Trophoblast cell (in vitro differentiated cells and primary cell): ENCODE measurements around the gene TMEM181.

Experiments
- DNase-seq, 2 donors: peaks; one replicate each; pipeline ENCODE4 v3.0.0-alpha.2; 2016
- H2AFZ ChIP-seq: 2 replicates; pipeline ENCODE4 v1.6.1; 2013; ENCODE audit warnings: low read length, moderate library complexity, mild to moderate bottlenecking; ENCODE audit not compliant: insufficient read depth, poor library complexity
- H2AK5ac ChIP-seq: 2 replicates; pipeline ENCODE4 v1.6.1; 2013; ENCODE audit warnings: mild to moderate bottlenecking, low read length
- H2BK120ac ChIP-seq: 2 replicates; pipeline ENCODE4 v1.6.1; 2013; ENCODE audit warnings: low read length, mild to moderate bottlenecking, moderate library complexity; ENCODE audit not compliant: insufficient read depth, poor library complexity
- H2BK12ac ChIP-seq: 2 replicates; pipeline ENCODE4 v1.6.1; 2013; ENCODE audit warnings: mild to moderate bottlenecking, low read length, moderate library complexity
- H2BK5ac ChIP-seq: 2 replicates; pipeline ENCODE4 v1.6.1; 2013; ENCODE audit warnings: low read length, low read depth, moderate library complexity, mild to moderate bottlenecking; ENCODE audit not compliant: poor library complexity
- H3K14ac ChIP-seq: 2 replicates; pipeline ENCODE4 v1.6.1; 2013; ENCODE audit warnings: mild to moderate bottlenecking, low read length
- H3K18ac ChIP-seq: 2 replicates; pipeline ENCODE4 v1.6.1; 2013; ENCODE audit warnings: mild to moderate bottlenecking, low read length
- H3K23ac ChIP-seq: 2 replicates; pipeline ENCODE4 v1.6.1; 2013; ENCODE audit warnings: low read length
- H3K27ac ChIP-seq: 2 replicates; pipeline ENCODE4 v1.5.1; 2013; ENCODE audit warnings: low read depth, mild to moderate bottlenecking, inconsistent platforms, low read length, moderate library complexity
- H3K27me3 ChIP-seq: 2 replicates; pipeline ENCODE4 v1.6.1; 2013; ENCODE audit warnings: inconsistent platforms, mild to moderate bottlenecking, low read length, moderate library complexity; ENCODE audit not compliant: insufficient read depth
- H3K36me3 ChIP-seq, 2 experiments: 1 replicate in 1 of 2; 2 replicates in 1 of 2; pipeline ENCODE4 v1.6.1; 2013; ENCODE audit warnings: low read length in 2 of 2, mild to moderate bottlenecking in 2 of 2, moderate library complexity in 1 of 2; ENCODE audit not compliant: insufficient read depth in 2 of 2, control insufficient read depth in 1 of 2
- H3K4ac ChIP-seq: 2 replicates; pipeline ENCODE4 v1.6.1; 2013; ENCODE audit warnings: low read depth, mild to moderate bottlenecking, low read length, moderate library complexity
- H3K4me1 ChIP-seq, 2 experiments: 1 replicate in 1 of 2; 2 replicates in 1 of 2; pipeline ENCODE4 v1.6.1; 2013; ENCODE audit warnings: low read length in 2 of 2, mild to moderate bottlenecking in 2 of 2, moderate library complexity in 1 of 2; ENCODE audit not compliant: insufficient read depth in 2 of 2, control insufficient read depth in 1 of 2
- H3K4me2 ChIP-seq: 2 replicates; pipeline ENCODE4 v1.6.1; 2013; ENCODE audit warnings: inconsistent platforms, mild to moderate bottlenecking, low read length, moderate library complexity
- H3K4me3 ChIP-seq: 2 replicates; pipeline ENCODE4 v1.5.1; 2013; ENCODE audit warnings: mild to moderate bottlenecking, low read depth, low read length, inconsistent platforms
- H3K79me1 ChIP-seq: one replicate; pipeline ENCODE4 v1.6.1; 2013; ENCODE audit warnings: low read length
- H3K79me2 ChIP-seq: 2 replicates; pipeline ENCODE4 v1.6.1; 2013; ENCODE audit warnings: low read length, mild to moderate bottlenecking; ENCODE audit not compliant: control insufficient read depth, insufficient read depth, poor library complexity
- H3K9ac ChIP-seq: 2 replicates; pipeline ENCODE4 v1.6.1; 2013; ENCODE audit warnings: mild to moderate bottlenecking, low read length
- H3K9me3 ChIP-seq: 2 replicates; pipeline ENCODE4 v1.6.1; 2013; ENCODE audit warnings: low read depth, mild to moderate bottlenecking, control low read depth, inconsistent platforms, low read length; ENCODE audit not compliant: insufficient read depth
- H4K12ac ChIP-seq: 2 replicates; pipeline ENCODE4 v1.6.1; 2013; ENCODE audit warnings: low read depth, mild to moderate bottlenecking, low read length, moderate library complexity
- H4K8ac ChIP-seq: 2 replicates; pipeline ENCODE4 v1.6.1; 2013; ENCODE audit warnings: low read depth, mild to moderate bottlenecking, low read length, moderate library complexity
- H4K91ac ChIP-seq: one replicate; pipeline ENCODE4 v1.6.1; 2013; ENCODE audit warnings: low read depth, mild to moderate bottlenecking, low read length, moderate library complexity
- WGBS: extraction: QIAGEN DNeasy Blood & Tissue Kit; methylation state at CpG from one replicate; pipeline ENCODE4 v1.1.7; 2013; ENCODE audit warnings: missing lambda C conversion rate; ENCODE audit not compliant: insufficient read length, insufficient coverage; ENCODE audit errors: extremely low coverage; 5-methylcytosine and 5-hydroxymethylcytosine counted together

TMEM181 gene

GRCh38 chr6:158645064-158646022 lies 85.5 kb downstream of the TMEM181 start:
- H4K12ac ChIP-seq: peak overlapping the region; percentile 44
- H3K4me2 ChIP-seq: peak overlapping the region; percentile 84
- H3K4me1 ChIP-seq: peaks cover 16 to 34% of the 10 kb centered on the region in 2 experiments
- H3K9me3 ChIP-seq: no peaks in the 10 kb centered on the region
- H3K18ac ChIP-seq: peak overlapping the region; percentile 89
- H4K91ac ChIP-seq: peak overlapping the region; percentile 73
- H3K79me2 ChIP-seq: peaks cover 14% of the 10 kb centered on the region
- peak overlapping the region; percentile 79 for H2AFZ ChIP-seq
- H3K4me3 ChIP-seq: peak overlapping the region; percentile 68
- peak overlapping the region; percentile 85 for H2AK5ac ChIP-seq
- H3K9ac ChIP-seq: no peak overlapping the region
- peaks cover 15% of the 10 kb centered on the region for H3K79me1 ChIP-seq
- H2BK5ac ChIP-seq: peak overlapping the region; percentile 65
- peak overlapping the region; percentile 53 for H3K27ac ChIP-seq
- H2BK12ac ChIP-seq: peak overlapping the region; percentile 75
- peak; percentile 69 to 89 for DNase-seq
- no peaks in the 10 kb centered on the region for H3K27me3 ChIP-seq
- H2BK120ac ChIP-seq: peak overlapping the region; percentile 84
- peak overlapping the region; percentile 25 for H3K4ac ChIP-seq
- H3K23ac ChIP-seq: no peak overlapping the region
- H4K8ac ChIP-seq: peak overlapping the region; percentile 81
- peak overlapping the region; percentile 82 for H3K14ac ChIP-seq
- no CpG with 5 or more reads among the region's 21 CpGs for WGBS
- peaks cover 0 to 3% of the 10 kb centered on the region in 2 experiments for H3K36me3 ChIP-seq

GRCh38 chr6:158646023-158646910 lies 86.4 kb downstream of the TMEM181 start:
- Histone ChIP-seq H3K79me2 (peaks cover 14% of the 10 kb centered on the region), H3K23ac (no peak overlapping the region), H3K36me3 (no peaks in the 10 kb centered on the region), H2BK5ac (peak overlapping the region; percentile 32), H3K4ac (no peak overlapping the region), H4K12ac (no peak overlapping the region), H3K4me3 (no peak overlapping the region), H3K27me3 (no peaks in the 10 kb centered on the region), H3K9ac (peak overlapping the region; percentile 7), H3K14ac (no peak overlapping the region), H4K8ac (no peak overlapping the region), H3K27ac (peak overlapping the region; percentile 69), H2BK120ac (peak overlapping the region; percentile 2), H3K18ac (no peak overlapping the region), H3K79me1 (peaks cover 15% of the 10 kb centered on the region), H4K91ac (peak overlapping the region; percentile 61), H3K9me3 (no peaks in the 10 kb centered on the region), H3K4me2 (no peak overlapping the region), H3K4me1 (peaks cover 16 to 30% of the 10 kb centered on the region in 2 experiments), H2AFZ (no peak overlapping the region), H2BK12ac (peak overlapping the region; percentile 25), H2AK5ac (no peak overlapping the region)
- DNase-seq: peak; percentile 74 to 82
- WGBS: no CpG with 5 or more reads among the region's 10 CpGs

GRCh38 chr6:158647501-158647900 lies 87.6 kb downstream of the TMEM181 start:
- Histone ChIP-seq H3K9ac (no peak overlapping the region), H3K4me3 (no peak overlapping the region), H2AK5ac (no peak overlapping the region), H3K27me3 (no peaks in the 10 kb centered on the region), H2AFZ (no peak overlapping the region), H4K12ac (no peak overlapping the region), H3K79me1 (peaks cover 11% of the 10 kb centered on the region), H4K8ac (no peak overlapping the region), H3K4me2 (no peak overlapping the region), H4K91ac (no peak overlapping the region), H3K14ac (no peak overlapping the region), H3K79me2 (peaks cover 12% of the 10 kb centered on the region), H3K36me3 (no peaks in the 10 kb centered on the region), H3K27ac (no peak overlapping the region), H2BK120ac (no peak overlapping the region), H2BK5ac (no peak overlapping the region), H3K4me1 (peaks cover 11 to 25% of the 10 kb centered on the region in 2 experiments), H3K4ac (no peak overlapping the region), H3K9me3 (no peaks in the 10 kb centered on the region), H2BK12ac (no peak overlapping the region), H3K23ac (no peak overlapping the region), H3K18ac (no peak overlapping the region)
- no peak for DNase-seq
- no CpG with 5 or more reads among the region's 4 CpGs for WGBS

GRCh38 chr6:158648682-158649131 lies 88.8 kb downstream of the TMEM181 start:
- Histone ChIP-seq H3K27ac (no peak overlapping the region), H2AK5ac (no peak overlapping the region), H3K36me3 (no peaks in the 10 kb centered on the region), H3K27me3 (no peaks in the 10 kb centered on the region), H4K12ac (no peak overlapping the region), H3K4me2 (no peak overlapping the region), H4K91ac (no peak overlapping the region), H3K23ac (no peak overlapping the region), H2BK12ac (peak overlapping the region; percentile 50), H3K9ac (no peak overlapping the region), H3K9me3 (no peaks in the 10 kb centered on the region), H3K4ac (no peak overlapping the region), H2BK120ac (no peak overlapping the region), H3K79me2 (peaks cover 10% of the 10 kb centered on the region), H3K4me3 (no peak overlapping the region), H4K8ac (no peak overlapping the region), H3K18ac (no peak overlapping the region), H2BK5ac (no peak overlapping the region), H2AFZ (no peak overlapping the region), H3K14ac (no peak overlapping the region), H3K4me1 (peaks cover 9 to 25% of the 10 kb centered on the region in 2 experiments), H3K79me1 (peaks cover 11% of the 10 kb centered on the region)
- WGBS: no CpG with 5 or more reads among the region's 5 CpGs
- peak in 1 of 2 donors; percentile 75 for DNase-seq
